GM12801 (cell line): ENCODE measurements around the gene BNC2.

Experiments
- TF ChIP-seq, protein P1 (sequence below): IDR thresholded peaks from one replicate; pipeline ENCODE4 v1.5.1; 2011; ENCODE audit warnings: control low read depth; ENCODE audit not compliant: insufficient read length; ENCODE audit errors: extremely low read depth

The BNC2 gene

DNA sequence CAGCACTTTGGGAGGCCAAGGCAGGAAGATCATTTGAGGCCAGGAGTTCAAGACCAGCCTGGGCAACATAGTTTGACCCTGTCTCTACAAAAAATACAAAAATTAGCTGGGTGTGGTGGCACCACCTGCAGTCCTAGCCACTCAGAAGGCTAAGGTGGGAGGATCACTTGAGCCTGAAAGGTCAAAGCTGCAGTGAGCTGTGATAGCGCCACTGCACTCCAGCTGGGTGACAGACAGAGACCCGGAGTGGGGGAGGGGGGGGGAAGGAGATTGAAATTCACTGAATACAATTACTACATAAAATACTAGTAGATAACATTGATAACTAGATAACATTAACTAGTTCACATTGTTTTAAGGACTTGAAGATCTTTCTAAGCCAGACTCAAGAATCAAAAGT lies 345.6 kb downstream of the BNC2 start:
- TF ChIP-seq, protein P1, sequence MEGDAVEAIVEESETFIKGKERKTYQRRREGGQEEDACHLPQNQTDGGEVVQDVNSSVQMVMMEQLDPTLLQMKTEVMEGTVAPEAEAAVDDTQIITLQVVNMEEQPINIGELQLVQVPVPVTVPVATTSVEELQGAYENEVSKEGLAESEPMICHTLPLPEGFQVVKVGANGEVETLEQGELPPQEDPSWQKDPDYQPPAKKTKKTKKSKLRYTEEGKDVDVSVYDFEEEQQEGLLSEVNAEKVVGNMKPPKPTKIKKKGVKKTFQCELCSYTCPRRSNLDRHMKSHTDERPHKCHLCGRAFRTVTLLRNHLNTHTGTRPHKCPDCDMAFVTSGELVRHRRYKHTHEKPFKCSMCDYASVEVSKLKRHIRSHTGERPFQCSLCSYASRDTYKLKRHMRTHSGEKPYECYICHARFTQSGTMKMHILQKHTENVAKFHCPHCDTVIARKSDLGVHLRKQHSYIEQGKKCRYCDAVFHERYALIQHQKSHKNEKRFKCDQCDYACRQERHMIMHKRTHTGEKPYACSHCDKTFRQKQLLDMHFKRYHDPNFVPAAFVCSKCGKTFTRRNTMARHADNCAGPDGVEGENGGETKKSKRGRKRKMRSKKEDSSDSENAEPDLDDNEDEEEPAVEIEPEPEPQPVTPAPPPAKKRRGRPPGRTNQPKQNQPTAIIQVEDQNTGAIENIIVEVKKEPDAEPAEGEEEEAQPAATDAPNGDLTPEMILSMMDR: no peak

DNA sequence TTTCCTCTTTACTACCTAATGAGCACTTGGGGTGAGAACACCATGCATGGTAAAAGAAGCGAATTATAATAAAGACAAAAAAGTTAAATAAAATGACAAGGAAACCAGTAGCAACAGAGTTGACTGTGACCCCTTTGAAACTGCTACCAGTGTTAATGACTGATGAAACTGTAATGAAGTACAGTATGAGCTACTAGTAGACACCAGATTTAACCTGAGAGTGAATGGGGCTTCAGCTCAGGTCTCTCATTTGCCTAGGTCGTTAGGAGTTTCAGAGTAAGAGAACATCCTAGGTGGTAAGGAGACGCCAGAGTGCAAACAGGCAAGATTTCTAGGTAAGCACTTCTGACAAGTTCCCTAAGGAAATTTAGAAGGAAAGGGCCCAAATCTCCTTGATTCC lies 346.4 kb downstream of the BNC2 start:
- TF ChIP-seq, protein P1: no peak

DNA sequence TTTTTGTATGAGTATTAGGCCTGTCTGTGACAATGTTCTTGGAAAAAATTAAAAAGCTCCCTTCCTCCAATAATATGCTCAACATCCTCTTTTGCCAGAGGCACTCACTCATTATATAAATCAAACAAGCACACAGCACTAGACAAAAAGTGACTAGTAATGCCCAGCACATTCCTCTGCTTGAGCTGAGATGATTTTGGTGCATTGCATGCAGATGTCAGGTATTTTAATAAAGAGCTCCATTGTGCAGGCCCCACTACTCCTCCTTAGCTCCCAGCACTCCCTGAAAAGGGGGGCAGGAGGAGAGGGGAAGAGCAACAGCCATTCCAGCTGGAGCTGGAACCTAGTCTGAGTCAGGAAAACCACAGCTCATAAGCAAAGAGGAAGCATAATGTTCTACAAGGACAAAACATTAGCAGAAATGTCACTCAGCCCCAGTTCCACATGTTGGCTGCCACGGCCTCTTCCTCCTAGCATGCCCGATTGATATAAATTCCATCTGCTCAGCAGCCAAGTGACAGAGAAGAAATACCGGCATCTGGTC lies 348.5 kb downstream of the BNC2 start:
- TF ChIP-seq, protein P1: no peak

DNA sequence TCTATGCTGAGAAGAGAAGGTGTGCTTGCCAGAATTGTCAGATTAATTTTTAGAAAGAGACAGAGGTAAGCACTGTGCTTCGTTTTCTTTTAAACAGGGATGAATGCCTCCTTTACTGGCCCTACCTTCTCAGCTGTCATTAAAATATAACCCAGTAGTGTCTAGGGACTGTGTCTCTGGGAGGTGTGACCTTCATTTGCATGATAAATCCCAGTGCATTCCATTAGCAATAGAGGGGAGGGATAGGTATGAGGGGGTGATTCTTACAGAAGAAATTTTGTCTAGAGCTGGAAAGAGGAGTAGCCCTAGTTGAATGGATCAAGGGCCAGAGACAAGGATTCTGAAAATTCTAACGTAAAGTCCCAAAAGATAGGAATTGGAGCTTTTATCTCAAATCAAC lies 351.5 kb downstream of the BNC2 start:
- TF ChIP-seq, protein P1: no peak

DNA sequence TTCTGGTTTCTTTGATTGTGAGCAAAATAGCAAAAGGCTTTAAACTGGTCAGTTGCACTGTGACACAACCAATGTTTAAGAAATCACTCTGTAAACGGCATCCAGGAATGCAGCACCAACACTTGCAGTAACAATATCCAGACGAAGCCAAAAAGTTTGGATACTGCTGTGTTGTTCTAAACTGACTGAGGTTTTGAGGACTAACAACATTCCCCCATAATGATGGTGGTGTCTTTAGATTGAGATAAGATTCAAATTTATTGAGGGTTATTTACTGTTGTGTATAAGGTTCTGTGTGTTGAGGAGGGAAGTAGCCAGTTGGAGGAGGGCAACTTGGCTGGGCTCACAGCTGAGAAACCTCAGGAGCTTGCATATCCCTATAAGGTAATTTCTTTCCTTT lies 353.6 kb downstream of the BNC2 start:
- TF ChIP-seq, protein P1: no peak

DNA sequence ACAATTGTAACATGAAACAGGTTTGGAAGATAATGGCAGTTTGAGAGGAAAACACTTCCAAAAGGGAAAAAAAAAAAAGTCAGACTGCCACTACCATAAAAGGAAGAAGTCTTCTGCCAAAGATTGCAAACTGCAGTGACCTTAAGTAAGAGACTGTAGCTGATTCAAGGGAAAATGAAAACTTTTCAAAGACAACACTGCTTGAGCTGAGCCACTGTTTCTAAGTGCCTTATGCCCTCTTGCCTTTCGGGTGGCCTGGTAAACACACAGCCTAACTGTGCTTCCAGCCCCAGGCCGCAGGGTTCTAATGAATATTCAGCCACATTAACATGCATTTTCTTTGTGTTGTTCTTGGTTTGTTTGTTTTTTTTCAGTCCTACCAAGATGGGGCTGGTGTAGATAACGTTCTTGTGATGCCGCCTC lies 354.6 kb downstream of the BNC2 start:
- TF ChIP-seq, protein P1: no peak

DNA sequence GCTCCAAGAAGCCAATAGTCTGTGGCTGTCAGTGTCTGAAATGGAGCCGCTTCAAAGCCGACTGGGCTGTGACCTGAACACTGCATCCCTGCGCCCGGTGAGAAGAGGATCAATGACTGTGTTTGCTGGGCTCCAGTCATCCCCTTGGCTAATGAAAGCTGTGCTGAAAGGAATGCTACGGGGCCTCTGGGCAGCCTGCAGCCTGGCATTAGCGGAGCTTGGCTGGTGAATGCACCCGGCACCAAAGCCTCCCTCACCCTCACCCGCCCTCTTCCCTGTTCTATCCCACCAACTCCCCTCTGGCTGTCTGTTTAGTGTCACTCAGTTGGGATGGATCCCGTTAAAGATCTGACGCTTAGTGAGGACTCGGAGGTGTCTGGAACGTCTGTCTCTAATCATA lies 355.3 kb downstream of the BNC2 start:
- TF ChIP-seq, protein P1: no peak
